Vagina (tissue), 2 donors: Measurements from ENCODE around the gene GRIFIN.

Source experiments
- CTCF ChIP-seq, 3 experiments: fragments of 450-650 bp in 2 of 3; fragments of 200-600 bp in 1 of 3; sonication (generic) in 1 of 3; IDR thresholded peaks; one replicate each; pipeline ENCODE4 v1.5.1; 2017 to 2019; ENCODE audit warnings: antibody characterized with exemption in 3 of 3, mild to moderate bottlenecking in 2 of 3, moderate library complexity in 2 of 3
- POLR2A ChIP-seq, 2 donors: fragments of 450-650 bp; IDR thresholded peaks; one replicate each; pipeline ENCODE4 v1.6.1; 2017; ENCODE audit warnings: antibody characterized with exemption in 2 of 2, mild to moderate bottlenecking in 2 of 2, moderate library complexity in 2 of 2
- POLR2AphosphoS5 ChIP-seq, 2 donors: sonication (generic); formaldehyde crosslinking; IDR thresholded peaks; one replicate each; pipeline ENCODE4 v1.9.0; 2017; ENCODE audit warnings: antibody characterized with exemption in 2 of 2, mild to moderate bottlenecking in 2 of 2, low read depth in 1 of 2; ENCODE audit not compliant: insufficient read depth in 1 of 2

- no peak for TF ChIP-seq CTCF (IDR thresholded peaks at IDR 0.05)
- TF ChIP-seq POLR2A (IDR thresholded peaks at IDR 0.05) = no peak
- TF ChIP-seq POLR2AphosphoS5 (IDR thresholded peaks at IDR 0.05; ENCODE audit: insufficient read depth in 1 of 2, low read depth in 1 of 2) = no peak
Observed at GRCh38 chr7:2436341-2437104, 39.7 kb downstream of the GRIFIN start.
